ENCODE measurements around the gene TKT. TPM values are rescaled to one million over a fixed set of nuclear protein-coding genes. Genes with fewer than 3 reads are reported as not detected.
A peak's percentile ranks its signal among the peaks of the same experiment; 100 is the strongest.
"Not testable (repeated sequence)": the region's sequence is repeated elsewhere in the genome, so short reads cannot be mapped to it uniquely, and the experiment has no call there.

TKT gene
- total and polyA plus RNA-seq, 4 donors = 351 to 498 (median 456) TPM

DNA sequence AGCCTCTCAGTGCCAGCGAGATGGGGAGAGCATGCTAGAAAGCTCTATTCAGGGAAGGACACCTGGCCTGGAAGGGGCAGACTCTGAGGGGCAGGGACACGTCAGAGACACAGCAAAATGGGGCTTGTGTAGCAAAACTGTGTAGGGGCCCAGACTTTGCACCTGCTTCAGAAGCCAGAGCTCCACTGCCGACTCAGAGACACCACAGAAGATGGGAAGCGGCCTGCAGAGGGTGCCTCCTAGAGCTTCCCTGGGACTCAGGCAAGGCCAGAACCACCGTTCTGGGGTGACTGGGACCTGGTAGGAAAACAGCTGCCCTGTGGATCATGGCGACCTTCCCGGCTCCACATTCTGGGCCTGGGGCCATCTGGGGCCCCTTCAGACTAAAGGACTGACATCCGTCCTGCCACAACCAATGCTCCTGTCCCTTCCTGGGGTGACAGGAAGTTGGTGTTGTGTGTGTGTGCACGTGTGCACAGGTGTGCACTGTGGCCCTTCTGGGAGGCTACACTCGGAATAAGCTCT lies 17.4 kb upstream of the TKT start:
- no peak for DNase-seq
- Histone ChIP-seq H3K4me3 (no peak overlapping the region), H3K9ac (ENCODE audit: insufficient read depth in 1 of 2, low read length in 2 of 2) (no peak overlapping the region), H3K27me3 (ENCODE audit: control insufficient read depth in 3 of 3, insufficient read depth in 3 of 3, low read length in 2 of 3) (no peaks in the 10 kb centered on the region), H3K36me3 (ENCODE audit: control insufficient read depth in 4 of 4, insufficient read depth in 4 of 4, low read length in 4 of 4) (no peaks in the 10 kb centered on the region), H3K9me3 (ENCODE audit: control insufficient read depth in 4 of 4, insufficient read depth in 3 of 4, low read length in 3 of 4) (no peaks in the 10 kb centered on the region), H3K27ac (ENCODE audit: low read depth in 1 of 2, low read length in 1 of 2) (peak overlapping the region in 1 of 2 donors; percentile 41), H3K4me1 (ENCODE audit: control insufficient read depth in 5 of 5, insufficient read depth in 5 of 5, low read length in 5 of 5) (peaks cover 0 to 19% (median 12%) of the 10 kb centered on the region in 5 donors)
- TF ChIP-seq, protein P1, sequence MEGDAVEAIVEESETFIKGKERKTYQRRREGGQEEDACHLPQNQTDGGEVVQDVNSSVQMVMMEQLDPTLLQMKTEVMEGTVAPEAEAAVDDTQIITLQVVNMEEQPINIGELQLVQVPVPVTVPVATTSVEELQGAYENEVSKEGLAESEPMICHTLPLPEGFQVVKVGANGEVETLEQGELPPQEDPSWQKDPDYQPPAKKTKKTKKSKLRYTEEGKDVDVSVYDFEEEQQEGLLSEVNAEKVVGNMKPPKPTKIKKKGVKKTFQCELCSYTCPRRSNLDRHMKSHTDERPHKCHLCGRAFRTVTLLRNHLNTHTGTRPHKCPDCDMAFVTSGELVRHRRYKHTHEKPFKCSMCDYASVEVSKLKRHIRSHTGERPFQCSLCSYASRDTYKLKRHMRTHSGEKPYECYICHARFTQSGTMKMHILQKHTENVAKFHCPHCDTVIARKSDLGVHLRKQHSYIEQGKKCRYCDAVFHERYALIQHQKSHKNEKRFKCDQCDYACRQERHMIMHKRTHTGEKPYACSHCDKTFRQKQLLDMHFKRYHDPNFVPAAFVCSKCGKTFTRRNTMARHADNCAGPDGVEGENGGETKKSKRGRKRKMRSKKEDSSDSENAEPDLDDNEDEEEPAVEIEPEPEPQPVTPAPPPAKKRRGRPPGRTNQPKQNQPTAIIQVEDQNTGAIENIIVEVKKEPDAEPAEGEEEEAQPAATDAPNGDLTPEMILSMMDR (IDR thresholded peaks at IDR 0.05; ENCODE audit: control extremely low read depth, extremely low read depth) = no peak
- no peak for ATAC-seq (ENCODE audit: insufficient read depth, low FRiP score)
- WGBS, 2 donors = 71 to 84% methylated on average over 10 of the region's 10 CpGs

DNA sequence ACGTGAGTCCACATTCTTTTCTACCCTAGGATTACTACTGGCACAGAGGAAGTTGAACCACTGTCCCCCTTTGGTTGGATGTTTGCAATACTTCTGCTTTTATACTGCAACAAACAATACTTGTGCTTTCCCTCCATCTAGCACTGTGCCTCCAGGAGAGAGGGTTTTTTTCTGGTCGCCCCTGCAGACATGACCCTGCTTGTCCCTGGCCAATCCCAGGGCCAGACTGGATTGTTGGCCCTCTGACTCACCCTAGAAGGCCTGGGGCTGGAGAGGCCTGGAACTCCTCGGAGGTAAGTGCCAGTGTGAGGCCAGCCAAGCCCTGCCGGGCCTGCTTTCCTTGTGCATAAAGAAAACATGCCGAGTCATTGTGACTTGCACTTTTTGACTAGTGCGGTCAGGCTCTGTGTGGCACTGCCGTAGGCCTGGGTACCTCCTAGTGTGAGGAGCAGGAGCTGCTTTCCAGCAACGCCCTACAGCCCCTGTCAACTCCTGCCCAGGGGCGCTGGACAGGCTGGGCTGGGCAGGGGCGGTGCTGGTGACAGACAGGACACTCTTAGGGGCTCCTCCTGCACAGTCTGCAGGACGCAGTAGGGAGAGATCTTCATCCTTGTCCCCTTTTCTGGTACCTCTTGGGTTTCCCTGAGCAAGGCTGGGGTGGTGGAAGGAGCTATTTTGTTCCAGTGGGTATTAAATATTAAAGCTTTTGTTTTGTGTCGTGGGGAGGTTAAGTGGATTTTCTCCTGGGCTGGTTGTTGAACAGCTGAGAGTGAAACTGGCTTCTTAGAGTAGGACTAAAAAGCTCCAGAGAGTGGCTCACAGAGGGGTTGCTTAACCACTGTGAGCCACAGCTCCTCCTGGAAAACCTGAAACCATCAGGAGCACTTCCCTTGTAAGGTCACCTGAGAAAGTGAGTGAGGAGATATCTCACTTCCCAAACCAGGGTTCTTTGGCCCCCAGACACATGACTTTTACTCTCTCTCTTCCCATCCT lies 14.4 kb upstream of the TKT start:
- Histone ChIP-seq H3K4me3 (no peak overlapping the region), H3K4me1 (ENCODE audit: control insufficient read depth in 5 of 5, insufficient read depth in 5 of 5, low read length in 5 of 5) (peaks cover 0 to 10% (median 8%) of the 10 kb centered on the region in 5 donors), H3K36me3 (ENCODE audit: control insufficient read depth in 4 of 4, insufficient read depth in 4 of 4, low read length in 4 of 4) (no peaks in the 10 kb centered on the region), H3K9ac (ENCODE audit: insufficient read depth in 1 of 2, low read length in 2 of 2) (no peak overlapping the region), H3K9me3 (ENCODE audit: control insufficient read depth in 4 of 4, insufficient read depth in 3 of 4, low read length in 3 of 4) (no peaks in the 10 kb centered on the region), H3K27me3 (ENCODE audit: control insufficient read depth in 3 of 3, insufficient read depth in 3 of 3, low read length in 2 of 3) (no peaks in the 10 kb centered on the region), H3K27ac (ENCODE audit: low read depth in 1 of 2, low read length in 1 of 2) (peak overlapping the region; percentile 65 to 95)
- DNase-seq = peak; percentile 74 to 88 (median 77)
- TF ChIP-seq, protein P1 (IDR thresholded peaks at IDR 0.05; ENCODE audit: control extremely low read depth, extremely low read depth) = no peak
- WGBS, 2 donors = 14 to 29% methylated on average over 12 of the region's 12 CpGs
- ATAC-seq (ENCODE audit: insufficient read depth, low FRiP score) = peak; percentile 89

DNA sequence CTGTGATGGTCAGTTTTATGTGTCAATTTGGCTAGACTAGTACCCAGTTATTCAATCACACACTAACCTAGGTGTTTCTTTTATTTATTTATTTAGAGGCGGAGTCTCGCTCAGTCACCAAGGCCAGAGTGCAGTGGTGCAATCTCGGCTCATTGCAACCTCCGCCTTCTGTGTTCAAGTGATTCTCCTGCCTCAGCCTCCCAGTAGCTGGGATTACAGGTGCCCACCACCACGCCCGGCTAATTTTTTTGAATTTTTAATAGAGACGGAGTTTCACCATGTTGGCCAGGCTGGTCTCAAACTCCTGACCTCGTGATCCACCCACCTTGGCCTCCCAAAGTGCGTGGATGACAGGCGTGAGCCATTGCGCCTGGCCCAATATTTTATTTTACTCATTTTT lies 13.4 kb upstream of the TKT start:
- DNase-seq; ATAC-seq (ENCODE audit: insufficient read depth, low FRiP score); H3K4me3 ChIP-seq; H3K27me3 ChIP-seq (ENCODE audit: control insufficient read depth in 3 of 3, insufficient read depth in 3 of 3, low read length in 2 of 3); H3K9me3 ChIP-seq (ENCODE audit: control insufficient read depth in 4 of 4, insufficient read depth in 3 of 4, low read length in 3 of 4); H3K4me1 ChIP-seq (ENCODE audit: control insufficient read depth in 5 of 5, insufficient read depth in 5 of 5, low read length in 5 of 5); H3K9ac ChIP-seq (ENCODE audit: insufficient read depth in 1 of 2, low read length in 2 of 2); H3K36me3 ChIP-seq (ENCODE audit: control insufficient read depth in 4 of 4, insufficient read depth in 4 of 4, low read length in 4 of 4): not testable (repeated sequence)
- 89 to 93% methylated on average over 11 of the region's 11 CpGs for WGBS, 2 donors
- peak overlapping the region; percentile 65 to 95 for H3K27ac ChIP-seq (ENCODE audit: low read depth in 1 of 2, low read length in 1 of 2)

DNA sequence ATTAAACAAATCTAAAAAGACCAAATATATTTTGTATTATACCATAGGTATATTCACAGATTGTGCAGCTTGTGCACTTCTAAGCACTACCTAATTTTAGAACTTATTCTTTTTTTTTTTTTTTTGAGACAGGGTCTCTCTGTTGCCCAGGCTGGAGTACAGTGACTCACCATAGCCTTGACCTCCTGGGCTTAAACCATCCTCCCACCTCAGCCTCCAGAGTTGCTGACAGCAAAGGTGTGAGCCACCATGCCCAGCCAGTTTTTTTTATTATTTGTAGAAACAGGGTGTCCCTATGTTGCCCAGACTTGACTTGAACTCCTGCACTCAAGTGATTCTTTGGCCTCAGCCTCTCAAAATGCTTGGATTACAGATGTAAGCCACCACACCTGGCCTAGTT lies 11.9 kb upstream of the TKT start:
- no peak for DNase-seq
- Histone ChIP-seq H3K4me1 (ENCODE audit: control insufficient read depth in 5 of 5, insufficient read depth in 5 of 5, low read length in 5 of 5) (peaks cover 3 to 8% (median 4%) of the 10 kb centered on the region in 5 donors), H3K9me3 (ENCODE audit: control insufficient read depth in 4 of 4, insufficient read depth in 3 of 4, low read length in 3 of 4) (no peaks in the 10 kb centered on the region), H3K36me3 (ENCODE audit: control insufficient read depth in 4 of 4, insufficient read depth in 4 of 4, low read length in 4 of 4) (no peaks in the 10 kb centered on the region), H3K27me3 (ENCODE audit: control insufficient read depth in 3 of 3, insufficient read depth in 3 of 3, low read length in 2 of 3) (no peaks in the 10 kb centered on the region), H3K27ac (ENCODE audit: low read depth in 1 of 2, low read length in 1 of 2) (no peak overlapping the region), H3K9ac (ENCODE audit: insufficient read depth in 1 of 2, low read length in 2 of 2) (no peak overlapping the region), H3K4me3 (no peak overlapping the region)
- TF ChIP-seq, protein P1 (IDR thresholded peaks at IDR 0.05; ENCODE audit: control extremely low read depth, extremely low read depth) = no peak
- ATAC-seq (ENCODE audit: insufficient read depth, low FRiP score) = no peak

All from lung (tissue), 12 donors.